Activated CD4-positive, alpha-beta T cell treated with anti-CD3 and anti-CD28 coated beads, Interleukin-2, amount 50 U/mL, for 4 hours (primary cell): Measurements from ENCODE around the gene ADAMTS6.
"Not testable (repeated sequence)": the region's sequence is repeated elsewhere in the genome, so short reads cannot be mapped to it uniquely, and the experiment has no call there.

Source experiments
- DNase-seq, 2 experiments: peaks; one replicate each; pipeline ENCODE4 v3.0.0-alpha.2; 2020

Gene ADAMTS6

GRCh38 chr5:65191554-65192135 lies 290.1 kb downstream of the ADAMTS6 start:
- no peak for DNase-seq

DNA sequence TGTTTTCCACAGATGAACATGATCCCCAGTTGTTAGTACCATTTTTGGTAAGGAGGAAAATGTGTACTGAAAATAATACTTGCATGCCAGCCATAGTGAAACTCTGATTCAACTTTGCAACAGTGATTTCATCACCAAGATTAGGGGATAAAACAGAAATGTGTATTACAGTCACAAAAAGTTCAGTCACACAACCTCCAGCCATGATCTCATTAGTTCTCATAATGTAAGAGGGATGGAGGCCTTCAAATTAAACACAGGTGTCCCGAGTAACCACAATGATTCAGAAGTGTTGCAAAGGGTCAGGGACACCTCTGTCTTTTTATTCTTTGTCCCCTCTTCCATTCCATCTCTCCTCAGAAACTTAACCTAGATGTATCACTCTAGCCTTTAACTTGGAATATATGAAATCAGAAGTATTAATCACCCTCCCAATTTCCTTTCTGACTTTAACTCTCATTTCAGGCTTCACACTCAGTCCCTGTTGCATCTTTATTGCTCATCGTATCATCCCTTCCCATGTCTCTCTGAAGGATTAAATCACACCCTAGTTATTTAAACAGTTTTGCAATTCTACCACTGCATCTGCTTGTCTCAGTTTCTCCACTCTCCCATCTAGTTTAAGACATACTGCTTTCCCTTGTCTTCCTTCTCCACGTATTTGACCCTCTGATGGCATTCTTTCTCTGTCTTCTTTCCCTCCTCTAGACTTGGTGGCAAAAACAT lies 291.2 kb downstream of the ADAMTS6 start:
- DNase-seq: no peak

GRCh38 chr5:65186646-65187227 lies 295.0 kb downstream of the ADAMTS6 start:
- no peak for DNase-seq

DNA sequence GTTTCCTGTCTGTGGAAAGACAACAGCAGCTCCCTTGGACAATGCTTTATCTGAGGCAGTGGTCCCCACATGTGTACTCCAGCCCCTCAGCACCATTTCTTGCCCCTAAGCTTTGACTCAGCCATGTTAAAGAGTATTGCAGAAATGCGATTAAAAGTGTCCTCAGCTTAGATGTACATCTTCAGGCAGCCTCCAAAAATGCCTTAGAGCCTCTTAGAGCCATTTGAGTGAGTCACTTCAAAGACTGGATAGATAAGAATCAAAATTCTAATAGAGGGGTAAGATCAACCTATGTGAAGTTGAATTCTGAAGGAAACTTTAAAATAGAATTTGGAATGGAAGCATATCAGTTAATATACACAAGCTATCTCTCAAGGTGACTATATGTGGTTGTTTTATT lies 296.3 kb downstream of the ADAMTS6 start:
- no peak for DNase-seq

DNA sequence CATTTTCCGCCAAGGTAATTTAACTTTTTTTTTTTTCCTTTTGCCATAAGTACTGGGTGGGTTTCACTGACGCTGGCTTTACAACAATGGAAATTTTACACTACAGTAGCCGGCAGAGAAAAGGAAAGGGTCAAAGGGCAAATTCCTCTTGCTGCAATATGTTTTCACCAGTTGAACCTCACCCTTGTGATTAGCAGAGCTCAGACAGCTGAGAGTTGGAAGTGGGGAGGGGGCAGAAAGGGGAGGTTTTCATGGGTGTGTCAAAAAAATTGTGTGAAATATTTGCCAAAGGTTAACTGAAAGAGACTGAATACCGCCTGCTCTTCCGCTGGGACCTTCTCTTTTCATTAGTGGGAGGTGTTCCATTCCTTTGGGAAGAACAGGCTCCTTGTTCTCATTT lies 296.9 kb downstream of the ADAMTS6 start:
- no peak for DNase-seq

GRCh38 chr5:65174231-65174630 lies 307.5 kb downstream of the ADAMTS6 start:
- not testable (repeated sequence) for DNase-seq

GRCh38 chr5:65173130-65173525 lies 308.6 kb downstream of the ADAMTS6 start:
- DNase-seq: no peak

DNA sequence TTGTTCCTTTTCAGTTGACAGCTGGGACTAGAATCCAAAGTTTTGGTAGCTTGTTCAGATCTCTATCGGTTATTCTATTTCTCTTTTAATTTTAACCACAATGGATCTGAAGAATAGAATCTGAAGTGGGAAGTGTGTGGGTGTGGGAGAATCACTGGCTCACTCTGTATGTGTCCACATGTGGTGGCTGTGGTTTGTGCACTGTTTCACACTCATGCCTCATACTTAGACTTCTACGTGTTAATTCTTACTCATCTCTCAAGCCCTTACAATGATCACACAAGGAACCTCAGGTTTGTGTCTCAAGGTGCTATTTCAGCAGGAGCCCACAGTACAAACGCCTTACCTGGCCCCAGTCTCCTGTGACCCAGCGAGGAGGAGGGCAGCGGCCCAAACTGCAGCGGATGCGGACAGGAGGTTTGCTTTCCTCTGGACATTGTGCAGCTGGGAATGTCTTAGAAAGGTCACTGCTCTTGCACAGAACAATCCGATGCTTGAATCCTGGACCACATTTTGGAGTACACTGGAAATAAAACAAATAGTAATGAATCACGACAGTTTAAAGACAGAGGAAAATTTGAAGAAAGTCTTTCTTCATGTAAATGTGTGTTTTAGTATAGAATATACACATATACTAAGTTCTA lies 309.1 kb downstream of the ADAMTS6 start:
- DNase-seq: peak; percentile 8 to 13

- no peak for DNase-seq
Measured at GRCh38 chr5:65171645-65172044, 310.1 kb downstream of the ADAMTS6 start.

- DNase-seq: no peak
Measured at GRCh38 chr5:65163698-65164097, 318.0 kb downstream of the ADAMTS6 start.

GRCh38 chr5:65161655-65162054 lies 320.1 kb downstream of the ADAMTS6 start:
- no peak for DNase-seq

DNA sequence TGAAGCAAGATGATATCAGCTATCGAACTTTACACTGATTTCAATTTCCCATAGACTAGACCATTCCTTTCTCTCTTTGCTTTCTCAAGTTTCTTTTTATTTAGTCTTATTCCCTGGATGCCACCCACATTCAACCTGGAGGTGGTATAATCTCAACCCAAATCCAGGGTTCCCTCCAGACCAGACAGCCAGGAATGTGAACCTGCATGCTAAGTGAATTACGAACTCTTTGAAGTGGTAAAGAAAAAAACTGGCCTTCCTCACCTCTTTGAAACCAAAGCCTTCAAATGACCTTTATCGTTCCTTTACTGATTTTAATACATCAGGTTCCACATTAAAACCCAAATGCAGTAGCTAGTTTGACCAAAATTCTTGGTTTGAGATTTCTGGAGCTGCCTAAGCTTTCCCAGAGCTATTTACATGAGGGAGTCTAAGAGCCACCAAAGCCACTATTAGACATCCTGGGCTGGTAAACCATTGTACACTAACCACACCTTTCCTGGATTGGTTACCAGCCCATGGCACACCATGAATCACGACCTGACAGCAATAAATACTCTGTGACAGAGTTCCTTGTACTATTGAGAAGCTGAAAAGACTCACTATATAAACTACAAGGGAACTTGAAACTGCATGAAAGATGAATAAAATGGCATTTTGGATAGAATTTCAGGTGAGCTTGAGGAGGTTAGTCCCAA lies 323.7 kb downstream of the ADAMTS6 start:
- no peak for DNase-seq

DNA sequence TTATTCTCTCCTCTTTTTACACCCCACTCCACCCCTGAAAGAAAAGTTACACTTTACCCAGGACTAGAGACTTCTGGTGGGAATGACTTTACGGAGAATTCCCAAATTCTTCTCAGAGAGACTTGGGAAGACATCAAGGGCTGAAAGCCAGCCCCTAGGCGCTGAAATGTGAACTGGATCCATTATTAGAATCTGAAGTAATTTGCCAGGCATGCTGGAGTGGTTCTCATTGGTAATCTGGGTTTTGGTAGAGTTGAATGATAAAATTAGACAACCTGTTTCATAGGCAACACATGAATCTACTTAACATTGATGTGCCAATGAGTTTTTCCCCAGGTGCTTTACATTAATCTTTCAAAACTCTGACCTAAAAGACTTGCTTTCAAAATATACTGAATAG lies 324.8 kb downstream of the ADAMTS6 start:
- DNase-seq: no peak

GRCh38 chr5:65152131-65152530 lies 329.6 kb downstream of the ADAMTS6 start:
- DNase-seq: no peak

- no peak for DNase-seq
Measured at GRCh38 chr5:65151614-65152013, 330.1 kb downstream of the ADAMTS6 start.

- DNase-seq: no peak
Measured at GRCh38 chr5:65150599-65151304, 331.0 kb downstream of the ADAMTS6 start.

- no peak for DNase-seq
Measured at GRCh38 chr5:65149827-65150226, 331.9 kb downstream of the ADAMTS6 start.

GRCh38 chr5:65144136-65144871 lies 337.4 kb downstream of the ADAMTS6 start:
- DNase-seq: no peak

DNA sequence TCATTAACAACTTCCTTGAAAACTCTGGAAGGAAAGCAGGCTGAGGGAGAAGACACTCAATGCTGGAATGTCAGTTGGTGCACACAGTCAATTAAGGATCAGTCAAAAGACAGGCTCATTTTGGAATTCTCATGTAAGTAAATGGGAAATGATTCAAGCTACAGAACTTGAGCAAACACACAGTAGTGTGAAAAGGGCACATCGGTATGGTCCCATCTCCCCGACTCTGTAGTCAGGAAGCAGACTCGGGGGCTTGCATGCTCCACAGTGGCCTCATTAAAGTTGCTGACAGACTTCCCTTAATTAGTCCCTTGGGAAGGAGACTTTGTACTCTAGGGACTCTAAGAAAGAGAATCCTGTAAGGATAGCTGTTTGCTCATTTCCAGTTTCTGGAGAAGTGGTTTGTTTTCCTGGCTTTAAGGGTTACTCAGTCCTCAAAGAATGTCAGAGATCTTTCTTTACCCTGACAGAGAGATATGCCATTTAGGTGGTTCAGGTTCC lies 339.2 kb downstream of the ADAMTS6 start:
- no peak for DNase-seq

DNA sequence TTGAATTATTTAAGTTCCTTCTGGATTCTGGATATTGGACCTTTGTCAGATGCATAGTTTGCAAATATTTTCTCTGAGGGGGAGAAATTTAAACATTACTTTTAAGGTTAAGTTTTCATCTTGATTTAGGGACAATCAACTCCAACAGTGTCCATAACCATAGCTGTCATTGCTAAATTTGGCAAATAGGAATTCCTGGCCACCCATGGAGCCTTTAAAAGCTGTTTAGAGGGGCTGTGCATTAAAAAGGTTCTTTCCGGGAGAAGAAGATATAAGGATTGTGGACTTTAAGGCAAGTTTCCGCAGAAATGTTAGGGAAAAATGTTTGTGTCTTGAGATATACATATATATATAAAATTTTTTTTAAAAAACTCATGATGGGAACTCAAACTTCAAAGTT lies 339.7 kb downstream of the ADAMTS6 start:
- DNase-seq: no peak

DNA sequence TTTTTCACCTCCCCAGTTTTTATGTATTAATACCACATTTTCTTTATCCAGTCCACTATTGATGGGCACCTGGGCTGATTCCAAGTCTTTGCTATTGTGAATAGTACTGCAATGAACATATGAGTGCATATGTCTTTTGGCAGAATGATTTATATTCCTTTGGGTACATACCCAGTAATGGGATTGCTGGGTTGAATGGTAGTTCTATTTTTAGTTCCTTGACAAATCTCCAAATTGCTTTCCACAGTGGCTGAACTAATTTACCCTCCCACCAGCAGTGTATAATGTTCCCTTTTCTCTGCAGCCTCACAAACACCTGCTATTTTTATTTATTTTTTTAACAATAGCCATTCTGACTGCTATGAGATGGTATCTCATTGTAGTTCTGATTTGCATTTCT lies 340.2 kb downstream of the ADAMTS6 start:
- no peak for DNase-seq

DNA sequence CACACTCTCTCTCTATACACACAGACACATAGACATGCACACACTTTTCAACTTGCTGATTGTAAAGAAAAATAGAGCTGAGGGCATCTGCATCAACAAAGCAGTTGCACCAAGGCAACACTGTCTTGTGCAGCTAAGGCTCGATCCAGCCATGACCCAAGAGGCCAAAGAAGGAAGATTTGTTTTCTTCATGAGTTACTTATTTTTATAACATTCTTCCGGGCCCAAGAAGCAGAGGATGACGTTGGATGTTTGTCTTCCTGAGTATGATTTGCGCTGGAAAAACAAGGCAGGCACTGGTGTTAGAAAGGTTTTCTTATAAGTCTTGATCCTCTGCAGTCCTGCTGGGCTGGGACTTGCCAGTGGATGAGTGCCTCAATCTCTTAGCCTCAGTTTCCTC lies 344.1 kb downstream of the ADAMTS6 start:
- DNase-seq: no peak
